ENCODE results near the gene PGC.

Gene PGC

DNA sequence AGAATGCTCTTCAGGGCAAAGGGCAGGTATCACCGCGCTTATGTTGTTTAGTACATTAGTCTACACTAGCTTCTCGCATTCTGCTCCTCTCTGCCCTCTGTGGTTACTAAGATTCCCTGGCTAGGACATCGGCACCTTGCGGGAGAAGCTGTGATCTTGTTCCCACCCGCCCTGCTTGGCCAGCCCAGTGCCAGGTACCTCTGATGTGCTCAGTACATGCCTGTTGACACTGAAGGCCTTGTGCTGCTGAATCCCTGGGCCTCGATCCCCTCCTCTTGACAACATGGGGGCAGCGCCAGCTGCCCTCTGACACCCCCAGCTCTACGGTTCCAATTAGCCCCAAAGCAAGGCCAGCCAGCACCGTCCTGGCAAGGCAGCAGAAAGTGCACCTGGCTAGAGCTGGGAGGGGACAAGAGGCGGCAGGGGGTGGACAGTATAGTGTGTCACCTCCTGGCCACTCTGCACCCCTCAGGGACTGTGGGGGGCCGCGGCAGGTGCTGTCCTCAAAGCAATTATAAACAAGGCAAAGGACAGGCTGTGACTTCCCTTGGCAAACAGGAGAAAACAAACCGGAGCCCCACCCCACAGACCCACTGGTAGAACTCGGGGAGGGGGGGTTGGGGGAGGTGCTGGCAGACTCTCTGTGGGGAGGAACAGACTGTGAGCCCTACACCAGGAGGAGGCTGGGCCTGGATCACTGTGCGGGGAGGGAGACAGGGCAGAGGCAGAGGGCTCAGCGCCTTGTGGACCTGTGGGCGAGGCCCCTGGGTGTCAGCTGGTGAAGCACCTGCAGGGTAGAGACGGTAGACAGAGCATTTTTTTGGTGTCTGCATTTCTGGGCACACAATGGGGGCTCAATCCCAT, 18.9 kb downstream of the PGC start:
- DNase-seq: peak; percentile 86

DNA sequence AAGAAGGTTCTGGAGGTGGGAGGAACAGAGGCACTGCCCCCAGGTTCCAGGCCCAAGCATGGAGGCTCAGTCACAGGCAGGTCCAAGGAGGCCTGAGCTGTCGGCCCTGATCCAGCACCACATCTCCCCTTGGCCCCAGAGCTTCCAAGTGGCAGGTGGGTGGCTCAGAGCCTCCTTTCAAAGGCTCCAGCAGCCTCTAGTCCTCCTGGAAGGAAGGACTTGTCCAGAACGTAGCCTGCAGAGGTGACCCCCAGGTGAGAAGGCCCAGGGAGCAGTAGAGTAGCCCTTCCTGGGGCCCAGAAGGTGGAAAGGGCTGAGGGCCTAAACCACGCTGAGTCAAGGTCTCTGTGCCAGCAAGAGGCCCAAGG, 19.5 kb downstream of the PGC start:
- no peak for DNase-seq

DNA sequence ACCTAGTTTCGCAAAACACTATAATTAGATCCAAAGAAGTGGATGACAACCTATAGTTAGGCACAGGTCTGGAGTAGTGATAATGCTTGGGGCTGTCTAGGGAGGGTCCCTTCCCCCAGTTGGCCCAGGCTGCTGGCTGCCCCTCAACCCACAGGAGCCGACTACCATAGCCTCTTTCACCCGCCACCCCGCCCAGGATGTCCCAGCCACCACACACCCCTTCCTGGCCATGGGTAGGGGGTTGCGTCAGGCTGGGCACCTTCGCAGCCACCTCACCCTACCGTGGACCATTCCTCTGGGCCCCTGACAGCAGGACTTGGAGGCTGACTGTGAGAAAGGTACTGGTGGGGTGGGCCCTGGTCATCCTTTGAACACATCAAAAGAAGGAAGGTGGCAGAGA, 20.3 kb downstream of the PGC start:
- DNase-seq: no peak

DNA sequence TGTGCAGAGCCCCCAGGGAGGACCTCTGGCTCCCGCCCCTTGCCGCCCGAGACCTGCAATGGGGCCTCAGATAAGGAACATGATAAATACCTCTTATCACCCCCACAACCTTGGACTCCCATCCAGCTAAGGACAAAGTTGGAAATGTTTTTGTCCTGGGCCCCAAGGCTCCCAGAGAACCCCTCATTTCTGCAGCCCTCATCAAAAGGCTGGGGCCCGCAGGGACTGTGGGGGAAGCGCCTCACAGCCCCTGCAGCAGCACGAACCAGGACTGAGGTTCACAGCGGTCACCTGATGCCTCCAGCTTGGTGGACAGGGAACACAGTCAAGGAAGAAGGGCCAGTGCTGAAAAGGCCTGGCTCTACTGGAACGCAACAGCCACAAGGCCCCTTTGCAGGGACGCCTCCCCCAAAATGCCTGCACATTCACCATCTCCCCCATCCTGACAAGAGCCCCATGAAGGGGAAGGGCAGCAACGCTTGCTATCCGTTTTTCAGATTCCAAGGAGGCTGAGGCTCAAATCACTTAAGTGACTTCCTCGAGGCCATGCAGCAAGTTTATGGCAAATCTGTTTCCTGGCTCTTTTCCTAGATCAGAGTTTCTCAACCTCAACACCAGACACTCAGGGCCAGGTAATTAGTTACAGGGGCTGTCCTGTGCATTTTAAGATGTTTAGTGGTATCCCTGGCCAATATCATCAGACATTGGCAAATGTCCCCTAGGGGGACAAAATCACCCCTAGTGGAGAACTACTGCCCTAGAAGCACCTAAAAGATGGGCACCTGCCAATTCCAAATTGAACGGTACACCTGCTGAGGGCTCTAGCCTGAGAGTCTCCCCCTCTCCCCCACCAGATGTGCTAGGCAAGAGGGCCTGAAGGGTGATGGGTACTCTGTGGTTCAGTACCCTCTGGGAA, 22.4 kb downstream of the PGC start:
- DNase-seq: no peak

DNA sequence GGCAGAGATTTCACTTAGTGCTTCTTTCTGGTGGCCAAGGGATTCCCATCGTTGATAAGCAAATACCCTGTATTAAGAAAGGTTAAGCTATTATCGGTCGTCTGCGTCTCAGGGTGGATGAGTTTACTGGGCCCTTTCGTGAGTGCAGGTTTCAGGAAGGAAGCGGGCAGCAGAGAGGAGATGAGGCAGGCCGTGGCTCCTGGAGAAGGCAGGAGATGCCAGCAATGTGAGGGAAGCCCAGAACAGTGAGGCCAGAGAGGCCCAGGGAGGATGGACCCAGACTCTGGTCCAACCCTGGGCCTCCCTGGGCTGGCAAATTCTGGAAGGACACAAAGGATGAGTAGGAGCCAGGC, 23.0 kb downstream of the PGC start:
- DNase-seq: no peak

DNA sequence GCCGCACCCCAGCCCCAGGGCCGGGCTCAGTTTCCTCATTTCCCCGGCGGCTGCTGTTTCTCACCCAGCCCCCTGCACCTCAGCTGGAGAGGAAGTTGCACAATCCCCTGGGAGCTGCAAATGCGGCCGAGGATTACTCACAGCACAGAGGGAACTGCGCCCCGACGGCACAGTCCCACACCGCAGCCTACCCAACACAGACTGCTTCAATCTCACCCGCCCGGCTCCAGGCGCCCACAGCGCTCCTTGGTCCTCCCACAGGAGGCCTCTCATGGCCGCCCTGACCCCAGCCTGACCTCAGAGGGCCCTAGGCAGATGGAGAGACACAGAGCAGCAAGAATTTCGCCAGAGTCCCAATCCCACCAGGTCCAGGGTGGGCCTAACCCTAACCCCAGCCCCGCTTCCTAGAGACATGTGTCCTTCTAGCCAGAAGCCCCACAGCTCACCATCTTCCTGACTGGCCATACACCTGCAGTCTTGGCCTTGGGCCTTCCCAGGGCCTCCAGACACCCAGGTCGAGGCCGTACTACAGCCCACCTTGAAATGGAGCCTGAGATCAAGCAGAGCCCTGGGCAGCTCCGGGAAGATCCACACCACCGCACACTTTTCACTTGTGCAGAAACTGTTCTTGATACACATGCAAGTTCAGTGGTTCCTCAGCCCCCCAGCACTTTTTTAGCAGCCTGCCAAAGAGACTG, 23.5 kb downstream of the PGC start:
- DNase-seq: no peak

DNA sequence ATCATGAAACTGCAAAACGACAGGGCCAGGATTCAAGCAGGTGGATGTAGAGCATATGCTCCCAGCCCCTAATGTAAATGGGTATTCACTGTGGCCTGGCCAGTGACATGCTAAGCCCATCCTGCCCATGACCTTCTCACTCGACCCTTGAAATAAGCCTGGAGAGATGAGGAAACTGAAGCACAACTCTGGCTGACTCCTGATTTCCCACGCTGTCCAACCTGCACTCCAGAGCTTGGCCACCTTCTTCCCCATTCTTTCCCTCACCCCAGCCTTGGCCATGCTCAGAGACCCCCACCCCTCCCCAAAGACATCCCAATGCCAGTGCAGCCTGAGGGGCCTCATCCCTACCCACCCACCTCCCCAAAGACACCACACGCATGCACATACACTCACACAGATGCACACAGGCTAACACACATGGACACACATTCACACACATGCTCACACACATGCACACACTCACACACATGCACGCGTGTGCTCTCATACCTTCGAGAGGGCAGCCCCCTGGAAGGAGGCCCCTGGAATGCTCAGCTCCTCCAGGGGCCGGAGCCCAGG, 24.1 kb downstream of the PGC start:
- no peak for DNase-seq

DNA sequence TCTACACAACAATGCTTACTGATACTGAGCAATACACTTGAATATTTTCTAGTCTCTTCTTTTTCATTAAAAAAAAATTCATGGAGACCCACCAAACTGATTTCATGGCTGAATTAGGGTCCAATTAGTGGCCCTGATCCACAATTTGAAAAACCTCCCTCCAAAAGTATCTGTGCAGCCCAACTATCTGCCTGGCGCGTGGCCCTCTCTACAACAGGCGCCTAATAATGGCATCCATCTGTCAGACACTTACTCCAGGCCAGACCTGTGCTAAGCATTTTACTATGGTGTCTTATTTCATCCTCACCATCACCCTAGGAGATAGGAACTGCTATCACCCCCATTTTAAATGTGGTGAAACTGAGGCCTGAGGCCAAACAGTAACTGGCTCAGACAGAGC, 25.8 kb downstream of the PGC start:
- DNase-seq: no peak

DNA sequence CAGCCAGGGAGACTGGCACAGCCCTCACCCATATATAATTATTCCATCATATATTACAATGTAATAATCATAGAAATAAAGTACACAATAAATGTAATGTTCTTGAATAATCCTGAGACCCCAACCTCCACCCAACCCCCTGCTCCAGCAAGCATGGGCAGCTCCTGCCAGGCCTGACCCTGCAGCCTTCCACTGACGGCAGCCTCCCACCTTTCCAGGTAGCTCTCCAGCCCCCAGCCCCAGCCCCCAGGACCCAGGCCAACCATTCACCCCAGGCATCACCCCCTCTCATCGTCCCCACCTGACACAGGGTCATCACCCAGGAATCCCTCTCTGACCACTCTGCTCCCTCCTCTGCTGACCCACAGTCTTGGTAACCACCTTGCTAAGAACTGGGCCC, 26.4 kb downstream of the PGC start:
- no peak for DNase-seq

DNA sequence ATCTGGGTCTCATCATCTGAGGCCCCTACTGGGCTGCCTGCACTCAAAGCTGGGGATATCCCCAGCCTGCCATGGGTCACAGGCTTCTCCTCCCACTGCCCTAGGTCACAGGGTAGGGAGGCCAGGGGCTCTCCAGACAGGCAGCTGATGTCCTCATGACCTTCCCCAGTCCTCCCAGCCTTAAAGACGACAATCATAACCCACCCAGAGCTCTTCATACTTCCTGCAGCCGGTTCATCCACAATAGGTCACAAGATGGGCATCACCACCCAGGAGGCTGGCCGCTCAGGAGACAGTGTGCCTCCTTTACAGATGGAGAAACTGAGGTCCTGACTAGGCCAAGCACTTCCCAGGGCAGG, 27.0 kb downstream of the PGC start:
- no peak for DNase-seq

DNA sequence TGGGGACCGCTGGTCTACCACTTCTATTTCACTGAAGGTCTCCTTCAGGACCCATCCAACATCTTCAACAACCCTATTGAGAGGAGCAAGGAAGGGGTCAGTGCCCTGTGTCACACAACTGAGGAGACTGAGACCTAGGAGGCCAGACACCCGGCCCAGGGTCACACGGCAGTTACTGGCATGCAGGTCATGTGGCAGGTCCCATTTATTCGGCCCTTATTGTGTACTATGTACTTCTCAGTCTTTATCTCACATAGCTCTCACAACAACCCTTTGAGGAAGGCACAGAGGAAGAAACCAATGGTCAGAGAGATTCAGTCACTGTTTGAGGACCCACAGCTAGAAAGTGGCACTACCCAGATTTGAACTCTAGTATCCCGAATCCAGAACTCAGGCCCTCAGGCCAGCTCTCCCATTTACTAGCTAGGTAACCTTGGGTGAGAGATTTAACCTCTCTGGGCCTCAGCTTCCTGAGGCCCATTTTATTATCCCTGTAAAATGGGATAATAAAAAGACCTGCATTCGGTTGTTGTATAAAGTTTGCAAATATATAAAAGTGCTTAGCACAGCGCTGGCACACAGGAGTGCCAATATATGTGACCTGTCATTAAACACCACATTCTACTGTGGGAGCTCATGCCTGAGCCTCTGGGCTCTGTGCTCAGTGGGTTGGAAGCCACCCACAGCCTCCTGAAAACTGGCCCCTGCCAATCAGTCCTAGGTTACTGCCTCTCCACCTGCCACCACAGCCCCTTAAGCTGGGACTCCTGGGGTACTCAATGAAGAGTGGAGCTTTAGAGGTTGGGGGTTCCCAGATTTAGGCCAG, 27.5 kb downstream of the PGC start:
- no peak for DNase-seq

DNA sequence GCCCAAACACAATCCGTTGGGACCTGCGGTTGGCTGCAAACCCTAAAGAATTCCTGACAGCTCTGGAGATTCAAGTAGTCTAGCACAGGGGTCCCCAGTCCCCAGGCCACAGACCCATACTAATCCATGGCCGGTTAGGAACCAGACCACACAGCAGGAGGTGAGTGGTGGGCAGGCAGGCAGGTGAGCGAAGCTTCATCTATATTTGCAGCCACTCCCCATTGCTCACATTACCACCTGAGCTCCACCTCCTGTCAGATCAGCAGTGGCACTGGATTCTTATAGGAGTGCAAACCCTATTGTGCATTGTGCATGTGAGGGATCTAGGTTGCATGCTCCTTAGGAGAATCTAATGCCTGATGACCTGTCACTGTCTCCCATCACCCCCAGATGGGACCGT, 28.4 kb downstream of the PGC start:
- DNase-seq: no peak

DNA sequence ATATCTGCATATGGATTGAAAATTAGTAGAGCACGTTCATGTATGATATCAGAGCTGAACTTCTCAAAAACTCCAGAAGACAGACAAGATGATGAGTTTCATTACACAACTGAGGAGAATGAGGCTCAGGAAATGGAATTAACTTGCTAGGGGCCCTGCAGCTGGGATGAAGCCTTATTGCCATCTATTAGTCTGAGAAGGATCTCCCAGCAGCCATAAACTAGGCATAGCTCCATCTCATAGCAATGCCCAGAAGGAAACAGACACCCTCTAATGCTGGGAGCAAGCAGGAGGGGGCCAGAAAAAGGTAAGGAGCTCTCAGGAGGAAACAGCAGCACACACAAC, 29.8 kb downstream of the PGC start:
- no peak for DNase-seq

DNA sequence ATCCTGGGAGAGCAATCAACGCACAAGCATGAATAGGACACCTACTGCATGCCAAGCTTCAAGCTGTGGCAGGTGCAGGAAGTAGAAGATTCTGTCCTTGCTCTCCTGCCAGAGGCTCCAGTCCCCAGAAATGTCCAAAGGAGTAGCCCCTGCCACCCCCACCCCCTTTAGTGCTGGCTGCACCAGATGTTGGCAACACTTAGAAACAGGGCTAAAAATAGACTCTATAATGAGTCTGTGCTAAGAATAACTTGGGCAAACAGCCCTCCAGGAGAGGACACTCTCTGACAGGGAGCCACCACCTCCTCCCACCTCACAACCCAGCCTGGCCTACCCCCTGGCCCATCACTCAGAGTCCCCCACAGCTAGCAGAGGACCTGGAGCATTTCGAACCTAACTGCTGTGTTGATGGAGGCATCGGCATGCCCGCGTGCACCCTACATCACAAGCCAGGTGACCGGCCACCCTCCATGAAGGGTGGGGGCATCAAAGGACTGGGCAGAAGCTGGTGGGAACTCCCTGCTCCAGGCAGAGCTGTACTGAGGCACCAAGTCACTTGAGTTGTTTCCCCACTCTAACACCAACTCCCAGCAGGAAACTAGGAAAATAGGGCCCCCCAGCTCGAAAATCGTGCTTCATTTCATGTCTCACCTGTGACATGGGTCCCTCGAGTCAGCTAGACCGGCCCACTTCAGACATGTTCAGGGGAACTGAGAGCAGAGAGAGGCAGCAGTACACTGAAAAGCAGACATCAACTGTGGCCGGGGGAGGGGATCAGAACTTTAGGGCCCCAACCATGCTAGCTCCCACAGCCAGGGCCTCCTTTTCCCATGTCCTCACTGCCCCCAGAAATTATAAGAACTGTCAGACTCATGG, 30.4 kb downstream of the PGC start:
- peak; percentile 66 for DNase-seq

DNA sequence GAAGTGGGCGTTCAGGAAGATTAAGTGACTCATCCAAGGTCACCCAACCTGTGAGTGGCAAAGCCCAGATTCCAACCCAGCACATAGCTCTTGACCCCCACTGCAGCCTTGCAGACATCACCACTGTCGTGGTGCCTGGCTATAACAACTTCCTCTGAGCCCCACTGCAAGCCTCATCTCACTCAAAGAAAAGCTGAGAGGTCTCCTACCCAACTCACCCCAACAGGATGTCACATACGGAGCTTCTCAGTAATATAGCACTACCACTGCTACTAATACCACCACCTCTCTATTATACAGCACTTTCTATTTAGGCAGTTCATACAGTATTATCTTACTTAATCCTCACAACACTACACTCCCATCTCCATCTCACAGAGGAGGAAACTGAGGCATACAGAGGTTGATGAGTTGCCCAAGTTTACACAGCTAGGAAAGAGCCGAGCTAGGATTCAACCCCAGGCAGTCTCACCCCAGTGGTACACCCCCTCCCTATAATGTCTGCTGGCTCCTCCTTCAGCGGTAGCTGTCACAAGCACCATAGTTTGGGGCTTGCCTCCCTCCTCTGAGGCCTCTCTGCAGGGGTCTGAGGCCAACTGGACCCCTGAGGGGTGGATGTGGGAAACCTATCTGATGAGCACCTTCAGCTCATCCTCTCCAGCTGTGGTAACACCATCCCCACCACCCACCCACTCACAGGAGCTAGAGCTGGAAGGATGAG, 31.2 kb downstream of the PGC start:
- no peak for DNase-seq

DNA sequence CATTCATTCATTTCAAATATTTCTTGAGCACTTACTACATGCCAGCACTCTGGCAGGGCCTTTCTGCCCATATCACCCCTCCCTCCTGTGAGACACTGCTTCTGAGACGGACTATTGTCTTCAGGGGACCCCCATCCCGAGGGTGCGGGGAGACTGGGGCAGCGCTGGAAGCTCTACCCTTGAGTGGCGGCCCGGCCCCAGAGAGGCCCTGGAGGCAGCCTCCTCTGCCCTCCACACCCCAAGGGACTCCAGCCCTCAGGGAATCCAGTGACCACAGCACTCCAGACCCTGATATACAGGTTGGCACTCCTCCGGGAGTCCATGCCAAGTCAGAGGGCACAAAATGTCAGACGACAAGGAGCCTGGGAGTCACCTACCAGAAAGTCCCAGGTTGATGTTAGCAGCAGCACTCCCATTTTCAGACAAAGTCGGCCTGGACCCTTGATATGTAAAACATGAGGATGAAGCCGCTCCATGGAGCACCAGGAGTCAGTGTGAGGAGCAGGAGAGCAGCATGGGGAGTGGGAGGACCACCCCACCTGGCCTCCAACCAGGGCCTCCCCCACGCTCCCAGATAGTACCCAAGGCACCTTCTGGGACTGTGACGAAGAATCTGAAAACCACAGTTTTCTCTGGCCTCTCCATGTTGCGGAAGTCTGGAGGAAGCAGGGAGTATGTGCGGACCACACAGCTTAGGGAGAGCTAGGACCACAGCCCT, 32.5 kb downstream of the PGC start:
- no peak for DNase-seq

DNA sequence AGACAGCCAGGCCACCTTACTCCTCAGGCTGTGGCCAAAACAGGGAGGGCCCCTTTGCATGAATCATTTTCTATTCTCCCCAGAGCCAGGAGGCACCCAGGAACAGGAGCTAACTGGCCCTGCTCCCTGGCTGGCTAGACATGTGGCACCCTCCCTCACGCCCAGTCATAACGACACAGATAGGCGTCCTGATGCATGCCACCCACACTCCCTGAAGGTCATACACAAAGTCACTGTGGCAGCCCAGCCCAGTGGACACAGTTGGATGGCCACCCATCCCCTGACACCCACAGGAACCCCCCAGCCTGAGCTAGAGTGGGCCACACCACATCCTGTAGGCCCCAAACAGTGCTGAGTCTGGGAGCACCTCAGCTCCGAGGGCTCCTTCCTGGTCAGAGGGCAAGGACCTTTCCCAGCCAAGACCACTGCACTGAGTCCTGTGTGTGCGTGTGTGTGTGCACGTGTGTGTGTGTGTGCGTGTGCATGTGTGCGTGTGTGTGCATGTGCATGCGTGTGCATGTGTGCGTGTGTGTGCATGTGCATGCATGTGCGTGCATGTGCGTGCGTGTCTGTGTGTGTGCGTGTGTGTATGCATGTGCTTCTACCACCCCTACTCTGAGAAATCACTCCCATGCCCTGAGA, 33.4 kb downstream of the PGC start:
- peak; percentile 82 for DNase-seq

DNA sequence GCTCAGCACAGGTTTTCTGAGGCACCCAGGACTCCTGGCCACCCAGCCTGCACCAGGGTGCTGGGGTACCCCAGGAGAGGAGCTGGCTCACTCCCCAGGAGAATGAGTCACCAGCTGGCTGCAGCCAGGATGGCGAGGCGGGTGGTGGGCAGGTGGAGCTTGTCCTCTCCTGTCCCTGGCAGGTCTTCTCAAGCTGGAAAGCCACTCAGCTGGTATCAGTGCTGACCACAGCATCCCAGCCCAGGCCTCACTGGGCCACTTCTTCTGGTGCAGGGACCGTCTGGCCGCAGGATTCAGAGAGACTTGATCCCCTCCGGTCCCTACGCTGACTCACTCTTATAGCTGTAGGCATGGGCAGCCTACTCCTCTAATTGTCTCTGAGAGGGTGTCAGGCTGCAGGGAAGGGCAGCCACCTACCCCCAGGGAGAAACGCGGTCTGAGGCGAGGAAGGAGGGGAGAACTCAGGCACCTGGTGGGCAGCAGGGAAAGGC, 34.0 kb downstream of the PGC start:
- peak; percentile 82 for DNase-seq

DNA sequence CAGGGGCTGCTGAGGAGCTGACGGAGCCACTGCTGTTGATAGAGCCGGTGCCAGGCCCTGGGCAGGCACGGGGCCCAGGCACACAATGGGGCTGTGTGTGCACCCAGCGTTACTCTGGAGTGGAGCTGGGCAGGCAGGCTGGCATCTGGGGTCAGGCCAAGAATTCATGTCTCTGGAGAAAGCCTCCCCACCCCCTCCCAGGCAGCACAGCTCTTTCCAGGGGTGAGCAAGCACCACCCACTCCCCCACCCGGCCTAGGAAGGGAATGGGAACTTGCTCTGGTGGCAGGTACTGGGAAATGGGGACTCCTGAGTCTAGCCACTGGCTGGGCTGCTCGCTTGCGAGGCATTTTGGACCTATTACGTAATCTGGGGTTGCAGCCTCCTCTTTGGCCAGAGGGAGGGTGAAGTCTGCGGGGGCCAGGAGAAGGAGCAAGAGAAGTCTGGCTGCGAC, 34.5 kb downstream of the PGC start:
- DNase-seq: peak; percentile 90
